ENCODE data around the gene TPK1.

DNA sequence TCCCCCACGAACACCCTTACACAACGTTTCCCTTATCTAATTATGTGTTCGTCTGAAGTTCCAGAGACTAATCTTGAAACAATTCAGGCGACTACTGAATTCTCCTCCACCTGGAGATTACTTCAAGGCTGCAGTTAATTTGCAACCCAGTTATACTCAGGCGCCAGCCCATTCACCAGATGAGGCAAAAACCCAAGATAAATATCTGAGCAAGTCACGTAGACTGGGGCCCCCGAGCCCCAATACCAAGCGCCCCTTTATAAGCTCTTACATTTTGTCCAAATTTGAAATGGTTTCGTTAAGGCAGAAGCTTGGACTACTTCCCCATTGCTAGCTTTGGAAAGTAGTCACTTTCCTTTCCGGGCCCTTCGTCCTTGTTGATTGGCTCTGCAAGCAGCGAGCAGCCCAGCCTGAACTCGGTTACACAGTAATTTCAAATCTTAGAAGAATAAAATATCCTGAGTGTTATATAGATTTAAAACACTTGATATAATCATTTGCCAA is 1.2 kb downstream of the TPK1 start:
- TF ChIP-seq, protein P1, sequence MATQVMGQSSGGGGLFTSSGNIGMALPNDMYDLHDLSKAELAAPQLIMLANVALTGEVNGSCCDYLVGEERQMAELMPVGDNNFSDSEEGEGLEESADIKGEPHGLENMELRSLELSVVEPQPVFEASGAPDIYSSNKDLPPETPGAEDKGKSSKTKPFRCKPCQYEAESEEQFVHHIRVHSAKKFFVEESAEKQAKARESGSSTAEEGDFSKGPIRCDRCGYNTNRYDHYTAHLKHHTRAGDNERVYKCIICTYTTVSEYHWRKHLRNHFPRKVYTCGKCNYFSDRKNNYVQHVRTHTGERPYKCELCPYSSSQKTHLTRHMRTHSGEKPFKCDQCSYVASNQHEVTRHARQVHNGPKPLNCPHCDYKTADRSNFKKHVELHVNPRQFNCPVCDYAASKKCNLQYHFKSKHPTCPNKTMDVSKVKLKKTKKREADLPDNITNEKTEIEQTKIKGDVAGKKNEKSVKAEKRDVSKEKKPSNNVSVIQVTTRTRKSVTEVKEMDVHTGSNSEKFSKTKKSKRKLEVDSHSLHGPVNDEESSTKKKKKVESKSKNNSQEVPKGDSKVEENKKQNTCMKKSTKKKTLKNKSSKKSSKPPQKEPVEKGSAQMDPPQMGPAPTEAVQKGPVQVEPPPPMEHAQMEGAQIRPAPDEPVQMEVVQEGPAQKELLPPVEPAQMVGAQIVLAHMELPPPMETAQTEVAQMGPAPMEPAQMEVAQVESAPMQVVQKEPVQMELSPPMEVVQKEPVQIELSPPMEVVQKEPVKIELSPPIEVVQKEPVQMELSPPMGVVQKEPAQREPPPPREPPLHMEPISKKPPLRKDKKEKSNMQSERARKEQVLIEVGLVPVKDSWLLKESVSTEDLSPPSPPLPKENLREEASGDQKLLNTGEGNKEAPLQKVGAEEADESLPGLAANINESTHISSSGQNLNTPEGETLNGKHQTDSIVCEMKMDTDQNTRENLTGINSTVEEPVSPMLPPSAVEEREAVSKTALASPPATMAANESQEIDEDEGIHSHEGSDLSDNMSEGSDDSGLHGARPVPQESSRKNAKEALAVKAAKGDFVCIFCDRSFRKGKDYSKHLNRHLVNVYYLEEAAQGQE (IDR thresholded peaks at IDR 0.05) = no peak
- TF ChIP-seq, protein P2, sequence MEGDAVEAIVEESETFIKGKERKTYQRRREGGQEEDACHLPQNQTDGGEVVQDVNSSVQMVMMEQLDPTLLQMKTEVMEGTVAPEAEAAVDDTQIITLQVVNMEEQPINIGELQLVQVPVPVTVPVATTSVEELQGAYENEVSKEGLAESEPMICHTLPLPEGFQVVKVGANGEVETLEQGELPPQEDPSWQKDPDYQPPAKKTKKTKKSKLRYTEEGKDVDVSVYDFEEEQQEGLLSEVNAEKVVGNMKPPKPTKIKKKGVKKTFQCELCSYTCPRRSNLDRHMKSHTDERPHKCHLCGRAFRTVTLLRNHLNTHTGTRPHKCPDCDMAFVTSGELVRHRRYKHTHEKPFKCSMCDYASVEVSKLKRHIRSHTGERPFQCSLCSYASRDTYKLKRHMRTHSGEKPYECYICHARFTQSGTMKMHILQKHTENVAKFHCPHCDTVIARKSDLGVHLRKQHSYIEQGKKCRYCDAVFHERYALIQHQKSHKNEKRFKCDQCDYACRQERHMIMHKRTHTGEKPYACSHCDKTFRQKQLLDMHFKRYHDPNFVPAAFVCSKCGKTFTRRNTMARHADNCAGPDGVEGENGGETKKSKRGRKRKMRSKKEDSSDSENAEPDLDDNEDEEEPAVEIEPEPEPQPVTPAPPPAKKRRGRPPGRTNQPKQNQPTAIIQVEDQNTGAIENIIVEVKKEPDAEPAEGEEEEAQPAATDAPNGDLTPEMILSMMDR (IDR thresholded peaks at IDR 0.05) = no peak
- no peak for TF ChIP-seq TP53 (CRISPR knock-in tag; IDR thresholded peaks at IDR 0.05)
- TF ChIP-seq FOSL2 (IDR thresholded peaks at IDR 0.05) = no peak
- TF ChIP-seq FOSL2 (CRISPR knock-in tag; IDR thresholded peaks at IDR 0.05) = no peak
- TF ChIP-seq POLR2A (IDR thresholded peaks at IDR 0.05; ENCODE audit: low read length) = no peak
- no peak for TF ChIP-seq HOXA7 (CRISPR knock-in tag; IDR thresholded peaks at IDR 0.05)
- no peak for TF ChIP-seq CEBPB (IDR thresholded peaks at IDR 0.05)
- TF ChIP-seq CBX8 (IDR thresholded peaks at IDR 0.05) = no peak
- TF ChIP-seq RFX5 (IDR thresholded peaks at IDR 0.05) = no peak
- TF ChIP-seq, protein P3, sequence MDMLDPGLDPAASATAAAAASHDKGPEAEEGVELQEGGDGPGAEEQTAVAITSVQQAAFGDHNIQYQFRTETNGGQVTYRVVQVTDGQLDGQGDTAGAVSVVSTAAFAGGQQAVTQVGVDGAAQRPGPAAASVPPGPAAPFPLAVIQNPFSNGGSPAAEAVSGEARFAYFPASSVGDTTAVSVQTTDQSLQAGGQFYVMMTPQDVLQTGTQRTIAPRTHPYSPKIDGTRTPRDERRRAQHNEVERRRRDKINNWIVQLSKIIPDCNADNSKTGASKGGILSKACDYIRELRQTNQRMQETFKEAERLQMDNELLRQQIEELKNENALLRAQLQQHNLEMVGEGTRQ (IDR thresholded peaks at IDR 0.05) = no peak
- TF ChIP-seq, protein P4, sequence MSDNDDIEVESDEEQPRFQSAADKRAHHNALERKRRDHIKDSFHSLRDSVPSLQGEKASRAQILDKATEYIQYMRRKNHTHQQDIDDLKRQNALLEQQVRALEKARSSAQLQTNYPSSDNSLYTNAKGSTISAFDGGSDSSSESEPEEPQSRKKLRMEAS (IDR thresholded peaks at IDR 0.05) = no peak
- no peak for TF ChIP-seq RNF2 (IDR thresholded peaks at IDR 0.05; ENCODE audit: borderline replicate concordance, low read depth)
- no peak for TF ChIP-seq MAZ (IDR thresholded peaks at IDR 0.05; ENCODE audit: borderline replicate concordance, low read depth, low read length)
- no peak for TF ChIP-seq SMC3 (IDR thresholded peaks at IDR 0.05)
